GM23338 (cell line): ENCODE measurements around the gene FBRSL1. TPM values are rescaled to one million over a fixed set of nuclear protein-coding genes. Genes with fewer than 3 reads are reported as not detected.

Experiments
- ETS1 ChIP-seq: IDR thresholded peaks from 2 replicates; pipeline ENCODE4 v1.6.1; 2016; ENCODE audit warnings: antibody characterized with exemption
- EZH2phosphoT487 ChIP-seq: fragments of 200-600 bp; sonication (generic); IDR thresholded peaks from one replicate; pipeline ENCODE4 v1.8.1; 2018; ENCODE audit warnings: antibody characterized with exemption; ENCODE audit not compliant: unreplicated experiment
- POLR2AphosphoS5 ChIP-seq: IDR thresholded peaks from 2 replicates; pipeline ENCODE4 v1.6.1; 2016; ENCODE audit warnings: antibody characterized with exemption, low read depth
- STAT1 ChIP-seq: IDR thresholded peaks from one replicate; pipeline ENCODE4 v1.6.1; 2016; ENCODE audit warnings: antibody characterized with exemption; ENCODE audit not compliant: unreplicated experiment
- polyA plus RNA-seq: library from polyadenylated mRNA; unstranded; fragments of >200 nt; fragmentation: Nextera tagmentation; extraction: Ambion mirVana; gene quantifications from 2 replicates; pipeline ENCODE4 v1.2.1, GENCODE V29; 2016
- total RNA-seq: library from RNA; depleted of rRNA; stranded (reverse); fragments of >200 nt; shearing (Covaris generic); gene quantifications from 2 replicates; pipeline ENCODE4 v1.2.3, GENCODE V29; 2014; rRNA removed
- TF ChIP-seq, protein P1 (sequence below), 2 experiments: fragments of 200-600 bp in 1 of 2; sonication (generic) in 1 of 2; conservative IDR thresholded peaks; 2 replicates each; pipeline versions ENCODE4 v1.5.1 to v1.6.1; 2016 to 2017; ENCODE audit warnings: antibody characterized with exemption in 2 of 2, low read depth in 2 of 2, mild to moderate bottlenecking in 2 of 2, moderate library complexity in 1 of 2

The FBRSL1 gene
- total and polyA plus RNA-seq, 2 experiments from 2014 or later: 37.8 to 89.8 TPM

- no peak for TF ChIP-seq ETS1
- TF ChIP-seq POLR2AphosphoS5: peak; percentile 78
- no peak for TF ChIP-seq EZH2phosphoT487
- no peak for TF ChIP-seq STAT1
- TF ChIP-seq, protein P1, sequence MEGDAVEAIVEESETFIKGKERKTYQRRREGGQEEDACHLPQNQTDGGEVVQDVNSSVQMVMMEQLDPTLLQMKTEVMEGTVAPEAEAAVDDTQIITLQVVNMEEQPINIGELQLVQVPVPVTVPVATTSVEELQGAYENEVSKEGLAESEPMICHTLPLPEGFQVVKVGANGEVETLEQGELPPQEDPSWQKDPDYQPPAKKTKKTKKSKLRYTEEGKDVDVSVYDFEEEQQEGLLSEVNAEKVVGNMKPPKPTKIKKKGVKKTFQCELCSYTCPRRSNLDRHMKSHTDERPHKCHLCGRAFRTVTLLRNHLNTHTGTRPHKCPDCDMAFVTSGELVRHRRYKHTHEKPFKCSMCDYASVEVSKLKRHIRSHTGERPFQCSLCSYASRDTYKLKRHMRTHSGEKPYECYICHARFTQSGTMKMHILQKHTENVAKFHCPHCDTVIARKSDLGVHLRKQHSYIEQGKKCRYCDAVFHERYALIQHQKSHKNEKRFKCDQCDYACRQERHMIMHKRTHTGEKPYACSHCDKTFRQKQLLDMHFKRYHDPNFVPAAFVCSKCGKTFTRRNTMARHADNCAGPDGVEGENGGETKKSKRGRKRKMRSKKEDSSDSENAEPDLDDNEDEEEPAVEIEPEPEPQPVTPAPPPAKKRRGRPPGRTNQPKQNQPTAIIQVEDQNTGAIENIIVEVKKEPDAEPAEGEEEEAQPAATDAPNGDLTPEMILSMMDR (conservative IDR thresholded peaks at IDR 0.05; ENCODE audit: low read depth in 2 of 2): peak; percentile 91 to 92
Measured at GRCh38 chr12:132560614-132561426, 70.9 kb downstream of the FBRSL1 start (continued).

Other genes with a start within 250 kb of the FBRSL1 start
- gene GALNT9, start 160.6 kb upstream of the FBRSL1 start, total RNA-seq: 2.5 TPM in 2 replicates
- gene GALNT9, start 160.6 kb upstream of the FBRSL1 start, polyA plus RNA-seq: 0.81 and 0.90 TPM in 2 replicates
- gene LRCOL1, start 120.4 kb downstream of the FBRSL1 start, total RNA-seq: 1.7 TPM in 1 of 2 replicates, not detected in the other
- not detected in 2 replicates for gene LRCOL1, start 120.4 kb downstream of the FBRSL1 start, polyA plus RNA-seq
- 1.7 and 3.0 TPM in 2 replicates for gene P2RX2, start 128.6 kb downstream of the FBRSL1 start, total RNA-seq
- gene P2RX2, start 128.6 kb downstream of the FBRSL1 start, polyA plus RNA-seq: 1.1 and 2.3 TPM in 2 replicates
- 90.3 and 125 TPM in 2 replicates for gene POLE, start 197.2 kb downstream of the FBRSL1 start, total RNA-seq
- gene POLE, start 197.2 kb downstream of the FBRSL1 start, polyA plus RNA-seq: 29.6 and 33.6 TPM in 2 replicates
- 17.3 and 17.4 TPM in 2 replicates for gene PXMP2, start 197.4 kb downstream of the FBRSL1 start, total RNA-seq
- 19.7 and 24.5 TPM in 2 replicates for gene PXMP2, start 197.4 kb downstream of the FBRSL1 start, polyA plus RNA-seq
- gene PGAM5, start 220.7 kb downstream of the FBRSL1 start, total RNA-seq: 99.7 and 108 TPM in 2 replicates
- 31.1 and 33.0 TPM in 2 replicates for gene PGAM5, start 220.7 kb downstream of the FBRSL1 start, polyA plus RNA-seq